Endodermal cell (in vitro differentiated cells): ENCODE measurements around the gene PPM1D. TPM values are rescaled to one million over a fixed set of nuclear protein-coding genes. Genes with fewer than 3 reads are reported as not detected.

Experiments used
- DNase-seq: peaks from one replicate; pipeline ENCODE4 v3.0.0-alpha.2; 2017
- H3K27ac ChIP-seq: 2 replicates; pipeline ENCODE4 v1.5.1; 2013; ENCODE audit warnings: mild to moderate bottlenecking, low read depth, low read length, moderate library complexity
- H3K27me3 ChIP-seq: 2 replicates; pipeline ENCODE4 v1.6.1; 2013; ENCODE audit warnings: mild to moderate bottlenecking, low read length, moderate library complexity; ENCODE audit not compliant: insufficient read depth, control insufficient read depth, poor library complexity, severe bottlenecking
- H3K36me3 ChIP-seq: 2 replicates; pipeline ENCODE4 v1.7.0; 2013; ENCODE audit warnings: mild to moderate bottlenecking, low read length, moderate library complexity; ENCODE audit not compliant: control insufficient read depth, insufficient read depth
- H3K4me1 ChIP-seq: one replicate; pipeline ENCODE4 v1.7.0; 2013; ENCODE audit warnings: low read length; ENCODE audit not compliant: control insufficient read depth, insufficient read depth
- H3K4me3 ChIP-seq: 2 replicates; pipeline ENCODE4 v1.5.1; 2013; ENCODE audit warnings: mild to moderate bottlenecking, low read length, moderate library complexity
- H3K9ac ChIP-seq: 2 replicates; pipeline ENCODE4 v1.6.1; 2013; ENCODE audit warnings: mild to moderate bottlenecking, low read length, moderate library complexity; ENCODE audit not compliant: poor library complexity, severe bottlenecking; ENCODE audit errors: extremely low read depth
- H3K9me3 ChIP-seq: 2 replicates; pipeline ENCODE4 v1.6.1; 2013; ENCODE audit warnings: mild to moderate bottlenecking, low read length, moderate library complexity; ENCODE audit not compliant: control insufficient read depth
- H3K27ac Mint-ChIP-seq: 2 replicates; pipeline ENCODE4 v1.8.0; 2020; ENCODE audit warnings: mixed read lengths
- H3K27me3 Mint-ChIP-seq: 2 replicates; pipeline ENCODE4 v1.8.0; 2021; ENCODE audit warnings: mild to moderate bottlenecking, mixed read lengths; ENCODE audit not compliant: insufficient read depth
- H3K36me3 Mint-ChIP-seq: 2 replicates; pipeline ENCODE4 v1.8.0; 2020; ENCODE audit warnings: low read depth, mixed read lengths
- H3K4me1 Mint-ChIP-seq: 2 replicates; pipeline ENCODE4 v1.8.0; 2020; ENCODE audit warnings: mixed read lengths
- H3K4me3 Mint-ChIP-seq: 2 replicates; pipeline ENCODE4 v1.8.0; 2020; ENCODE audit warnings: mild to moderate bottlenecking, moderate library complexity, mixed read lengths
- H3K9me3 Mint-ChIP-seq: 2 replicates; pipeline ENCODE4 v1.8.0; 2020; ENCODE audit warnings: mild to moderate bottlenecking, mixed read lengths
- WGBS, 2 experiments: methylation state at CpG; one replicate each; pipeline versions ENCODE4 v1.1.5 to v1.1.7; 2013; ENCODE audit warnings: missing lambda C conversion rate in 2 of 2, mixed read lengths in 1 of 2; ENCODE audit not compliant: insufficient coverage in 1 of 2, insufficient read length in 1 of 2; 5-methylcytosine and 5-hydroxymethylcytosine counted together
- total RNA-seq, 2 donors: library from RNA; stranded (reverse); fragmentation: NEBNext Ultra II Directional in 1 of 2; extraction: Animal tissue kit (Norgen Biotek cat#: 25700) in 1 of 2; gene quantifications; 2 replicates in 1 of 2; 3 replicates in 1 of 2; pipeline ENCODE4 v1.2.1, GENCODE V29; 2021
- TF ChIP-seq, protein P1 (sequence below): fragments of 200-600 bp; sonication (generic); conservative IDR thresholded peaks from 2 replicates; pipeline ENCODE4 v1.5.0; 2021; ENCODE audit warnings: antibody characterized with exemption, mild to moderate bottlenecking

Gene PPM1D
- total RNA-seq, 2 donors from 2014 or later, result 9.4 to 13.0 TPM

DNA sequence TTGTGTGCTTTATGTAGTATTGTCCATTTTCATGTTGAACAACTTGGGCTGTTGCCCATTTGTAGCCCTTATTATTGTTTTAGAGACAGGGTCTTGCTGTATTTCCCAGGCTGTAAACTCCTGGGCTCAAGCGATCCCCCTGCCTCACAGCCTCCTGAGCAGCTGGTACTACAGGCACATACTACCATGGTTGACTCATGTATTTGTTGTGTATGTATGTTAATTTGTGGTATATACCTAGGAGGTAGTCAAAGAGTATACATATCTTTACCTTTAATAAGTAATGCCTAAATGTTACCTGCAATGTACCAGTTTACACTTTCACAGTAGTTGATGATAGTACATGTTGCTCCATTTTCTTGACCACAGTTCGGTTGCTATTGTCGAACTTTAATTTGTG lies 18.1 kb downstream of the PPM1D start:
- WGBS, 2 experiments, result 90 to 98% methylated on average over 2 to 3 of the region's 3 CpGs
- no peak overlapping the region for H3K4me3 ChIP-seq
- no peaks in the 10 kb centered on the region for H3K27me3 Mint-ChIP-seq
- H3K36me3 Mint-ChIP-seq, result peaks cover 12% of the 10 kb centered on the region
- H3K9ac ChIP-seq, result no peak overlapping the region
- DNase-seq, result no peak
- H3K36me3 ChIP-seq, result peaks cover 26% of the 10 kb centered on the region
- H3K4me1 ChIP-seq, result no peaks in the 10 kb centered on the region
- H3K27ac ChIP-seq, result no peak overlapping the region
- peaks cover 9% of the 10 kb centered on the region for H3K9me3 Mint-ChIP-seq
- TF ChIP-seq, protein P1, sequence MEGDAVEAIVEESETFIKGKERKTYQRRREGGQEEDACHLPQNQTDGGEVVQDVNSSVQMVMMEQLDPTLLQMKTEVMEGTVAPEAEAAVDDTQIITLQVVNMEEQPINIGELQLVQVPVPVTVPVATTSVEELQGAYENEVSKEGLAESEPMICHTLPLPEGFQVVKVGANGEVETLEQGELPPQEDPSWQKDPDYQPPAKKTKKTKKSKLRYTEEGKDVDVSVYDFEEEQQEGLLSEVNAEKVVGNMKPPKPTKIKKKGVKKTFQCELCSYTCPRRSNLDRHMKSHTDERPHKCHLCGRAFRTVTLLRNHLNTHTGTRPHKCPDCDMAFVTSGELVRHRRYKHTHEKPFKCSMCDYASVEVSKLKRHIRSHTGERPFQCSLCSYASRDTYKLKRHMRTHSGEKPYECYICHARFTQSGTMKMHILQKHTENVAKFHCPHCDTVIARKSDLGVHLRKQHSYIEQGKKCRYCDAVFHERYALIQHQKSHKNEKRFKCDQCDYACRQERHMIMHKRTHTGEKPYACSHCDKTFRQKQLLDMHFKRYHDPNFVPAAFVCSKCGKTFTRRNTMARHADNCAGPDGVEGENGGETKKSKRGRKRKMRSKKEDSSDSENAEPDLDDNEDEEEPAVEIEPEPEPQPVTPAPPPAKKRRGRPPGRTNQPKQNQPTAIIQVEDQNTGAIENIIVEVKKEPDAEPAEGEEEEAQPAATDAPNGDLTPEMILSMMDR, result no peak
- no peaks in the 10 kb centered on the region for H3K4me1 Mint-ChIP-seq
- peaks cover 8% of the 10 kb centered on the region for H3K9me3 ChIP-seq
- H3K4me3 Mint-ChIP-seq, result no peak overlapping the region
- H3K27ac Mint-ChIP-seq, result no peak overlapping the region
- no peaks in the 10 kb centered on the region for H3K27me3 ChIP-seq

DNA sequence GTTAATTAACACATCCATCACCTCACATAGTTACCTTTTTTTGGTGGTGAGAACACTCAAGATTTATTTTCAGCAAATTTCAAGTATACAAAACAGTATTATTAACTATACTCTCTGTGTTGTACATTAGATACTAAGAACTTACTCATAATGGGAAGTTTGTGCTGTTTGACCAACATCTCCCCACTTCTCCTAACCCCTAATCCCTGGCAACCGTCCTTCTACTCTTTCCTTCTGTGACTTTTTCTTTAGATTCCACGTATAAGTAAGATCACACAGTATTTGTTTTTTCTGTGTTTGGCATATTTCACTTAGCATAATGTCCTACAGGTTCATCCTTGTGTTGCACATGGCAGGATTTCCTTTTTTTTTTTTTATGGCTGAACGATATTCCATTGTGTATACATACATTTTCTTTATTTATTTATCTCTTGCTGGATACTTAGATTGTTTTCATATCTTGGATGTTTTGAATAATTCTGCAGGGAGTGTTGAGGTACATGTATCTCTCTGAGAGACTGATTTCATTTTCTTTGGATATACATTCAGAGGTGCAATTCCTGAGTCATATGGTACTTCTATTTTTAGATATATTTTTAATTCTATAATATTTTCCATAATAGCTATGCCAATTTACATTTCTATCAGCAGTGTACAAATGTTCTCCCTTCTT lies 19.0 kb downstream of the PPM1D start:
- H3K4me1 Mint-ChIP-seq, result no peaks in the 10 kb centered on the region
- no peak overlapping the region for H3K4me3 Mint-ChIP-seq
- peaks cover 30% of the 10 kb centered on the region for H3K36me3 ChIP-seq
- H3K9ac ChIP-seq, result no peak overlapping the region
- no peaks in the 10 kb centered on the region for H3K4me1 ChIP-seq
- peaks cover 8% of the 10 kb centered on the region for H3K9me3 Mint-ChIP-seq
- H3K27me3 ChIP-seq, result no peaks in the 10 kb centered on the region
- H3K36me3 Mint-ChIP-seq, result peaks cover 15% of the 10 kb centered on the region
- no peak overlapping the region for H3K27ac ChIP-seq
- peaks cover 5% of the 10 kb centered on the region for H3K9me3 ChIP-seq
- 93 to 100% methylated on average over 2 of the region's 3 CpGs for WGBS, 2 experiments
- H3K4me3 ChIP-seq, result no peak overlapping the region
- no peak for DNase-seq
- no peak overlapping the region for H3K27ac Mint-ChIP-seq
- TF ChIP-seq, protein P1, result no peak
- H3K27me3 Mint-ChIP-seq, result no peaks in the 10 kb centered on the region

DNA sequence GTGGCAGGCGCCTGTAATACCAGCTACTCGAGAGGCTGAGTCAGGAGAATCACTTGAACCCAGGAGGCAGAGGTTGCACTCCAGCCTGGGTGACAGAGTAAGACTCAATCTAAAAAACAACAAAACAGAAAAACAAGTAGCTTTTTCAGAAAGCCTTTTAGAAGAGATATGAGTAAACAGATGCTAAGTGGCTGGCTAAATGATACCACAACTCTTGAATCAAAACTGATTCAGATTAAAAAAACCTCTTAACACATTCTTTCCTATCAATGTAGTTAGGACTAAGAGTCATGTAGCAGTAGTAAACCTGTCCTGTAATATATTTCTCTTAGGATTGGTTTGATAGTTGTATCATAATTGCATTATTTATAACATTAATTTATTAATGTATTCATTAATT lies 23.0 kb downstream of the PPM1D start:
- Histone ChIP-seq H3K9me3 (peaks cover 5% of the 10 kb centered on the region), H3K4me1 (no peaks in the 10 kb centered on the region), H3K27me3 (no peaks in the 10 kb centered on the region), H3K4me3 (no peak overlapping the region), H3K9ac (no peak overlapping the region), H3K36me3 (peaks cover 31% of the 10 kb centered on the region), H3K27ac (no peak overlapping the region)
- H3K27me3 Mint-ChIP-seq, result no peaks in the 10 kb centered on the region
- WGBS, 2 experiments, result 93% methylated on average over 2 of the region's 2 CpGs; no CpG with 5 or more reads in 1 of the 2 experiments
- no peak overlapping the region for H3K27ac Mint-ChIP-seq
- H3K4me1 Mint-ChIP-seq, result no peaks in the 10 kb centered on the region
- H3K4me3 Mint-ChIP-seq, result no peak overlapping the region
- peaks cover 3% of the 10 kb centered on the region for H3K9me3 Mint-ChIP-seq
- TF ChIP-seq, protein P1, result no peak
- peaks cover 5% of the 10 kb centered on the region for H3K36me3 Mint-ChIP-seq
- DNase-seq, result no peak
